Measurements from ENCODE around the gene DIAPH1.

DIAPH1 gene

DNA sequence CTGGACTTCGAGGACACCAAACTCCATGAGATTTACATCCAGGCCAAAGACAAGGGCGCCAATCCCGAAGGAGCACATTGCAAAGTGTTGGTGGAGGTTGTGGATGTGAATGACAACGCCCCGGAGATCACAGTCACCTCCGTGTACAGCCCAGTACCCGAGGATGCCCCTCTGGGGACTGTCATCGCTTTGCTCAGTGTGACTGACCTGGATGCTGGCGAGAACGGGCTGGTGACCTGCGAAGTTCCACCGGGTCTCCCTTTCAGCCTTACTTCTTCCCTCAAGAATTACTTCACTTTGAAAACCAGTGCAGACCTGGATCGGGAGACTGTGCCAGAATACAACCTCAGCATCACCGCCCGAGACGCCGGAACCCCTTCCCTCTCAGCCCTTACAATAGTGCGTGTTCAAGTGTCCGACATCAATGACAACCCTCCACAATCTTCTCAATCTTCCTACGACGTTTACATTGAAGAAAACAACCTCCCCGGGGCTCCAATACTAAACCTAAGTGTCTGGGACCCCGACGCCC is 141.7 kb downstream of the DIAPH1 start:
- ChIA-PET CTCF (interaction anchor here (0.7 to 2.1 kb wide), 7 partner anchors 10 to 51 kb away, joined by 3 to 17 read pairs (median 5); no protein-coding TSS in a partner anchor), POLR2A (ENCODE audit: low non-redundant PET) (interaction anchor here (1.7 kb wide), 1 partner anchor 38 kb away, joined by 9 read pairs; no protein-coding TSS in a partner anchor)
- peak overlapping the region; percentile 90 for H3K27ac ChIP-seq
- DNase-seq (ENCODE audit: low spot score): no peak
- TF ChIP-seq, protein P1, sequence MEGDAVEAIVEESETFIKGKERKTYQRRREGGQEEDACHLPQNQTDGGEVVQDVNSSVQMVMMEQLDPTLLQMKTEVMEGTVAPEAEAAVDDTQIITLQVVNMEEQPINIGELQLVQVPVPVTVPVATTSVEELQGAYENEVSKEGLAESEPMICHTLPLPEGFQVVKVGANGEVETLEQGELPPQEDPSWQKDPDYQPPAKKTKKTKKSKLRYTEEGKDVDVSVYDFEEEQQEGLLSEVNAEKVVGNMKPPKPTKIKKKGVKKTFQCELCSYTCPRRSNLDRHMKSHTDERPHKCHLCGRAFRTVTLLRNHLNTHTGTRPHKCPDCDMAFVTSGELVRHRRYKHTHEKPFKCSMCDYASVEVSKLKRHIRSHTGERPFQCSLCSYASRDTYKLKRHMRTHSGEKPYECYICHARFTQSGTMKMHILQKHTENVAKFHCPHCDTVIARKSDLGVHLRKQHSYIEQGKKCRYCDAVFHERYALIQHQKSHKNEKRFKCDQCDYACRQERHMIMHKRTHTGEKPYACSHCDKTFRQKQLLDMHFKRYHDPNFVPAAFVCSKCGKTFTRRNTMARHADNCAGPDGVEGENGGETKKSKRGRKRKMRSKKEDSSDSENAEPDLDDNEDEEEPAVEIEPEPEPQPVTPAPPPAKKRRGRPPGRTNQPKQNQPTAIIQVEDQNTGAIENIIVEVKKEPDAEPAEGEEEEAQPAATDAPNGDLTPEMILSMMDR (conservative IDR thresholded peaks at IDR 0.05; ENCODE audit: low read depth): no peak

GRCh38 chr5:141476132-141476911 is 142.5 kb downstream of the DIAPH1 start:
- TF ChIP-seq, protein P1 (conservative IDR thresholded peaks at IDR 0.05; ENCODE audit: low read depth): no peak
- peak overlapping the region; percentile 90 for H3K27ac ChIP-seq
- ChIA-PET CTCF (interaction anchor here (0.5 to 1.9 kb wide), 15 partner anchors 18 to 277 kb away, joined by 3 to 17 read pairs (median 4); partner anchors contain the start of genes PCDHB11 and PCDHGB5), POLR2A (ENCODE audit: low non-redundant PET) (interaction anchor here (0.9 to 1.7 kb wide), 2 partner anchors 38 to 81 kb away, joined by 4 to 9 read pairs; no protein-coding TSS in a partner anchor)
- peak; percentile 80 for DNase-seq (ENCODE audit: low spot score)

- ChIA-PET POLR2A (ENCODE audit: low non-redundant PET) (interaction anchor here (0.6 to 1.7 kb wide), 3 partner anchors 39 to 82 kb away, joined by 3 to 9 read pairs (median 4); no protein-coding TSS in a partner anchor), CTCF (interaction anchor here (0.5 to 1.9 kb wide), 7 partner anchors 32 to 190 kb away, joined by 3 to 17 read pairs (median 4); partner anchors contain the start of gene PCDHGB5)
- H3K27ac ChIP-seq: peak within 1 kb of the TSS; percentile 90
- TF ChIP-seq, protein P1 (conservative IDR thresholded peaks at IDR 0.05; ENCODE audit: low read depth): peak; percentile 71
- DNase-seq (ENCODE audit: low spot score): peak; percentile 99
These were observed 143.1 kb downstream of the DIAPH1 start, which contains the start of gene PCDHGC3 for GRCh38 chr5:141475625-141476131. TSS of gene PCDHGC3 (plus strand) at chr5:141475966. CDS start at chr5:141476117, 151 bp downstream.

GRCh38 chr5:141465351-141465750 is 153.4 kb downstream of the DIAPH1 start:
- H3K27ac ChIP-seq: no peak overlapping the region
- ChIA-PET CTCF (interaction anchor here (0.6 to 2.1 kb wide), 2 partner anchors 59 to 135 kb away, joined by 3 to 7 read pairs; no protein-coding TSS in a partner anchor), POLR2A (ENCODE audit: low non-redundant PET) (no interaction called here)
- no peak for DNase-seq (ENCODE audit: low spot score)
- TF ChIP-seq, protein P1 (conservative IDR thresholded peaks at IDR 0.05; ENCODE audit: low read depth): no peak
